Endothelial cell of umbilical vein (primary cell): ENCODE data around the gene DUS2. TPM values are rescaled to one million over a fixed set of nuclear protein-coding genes. Genes with fewer than 3 reads are reported as not detected.
"Not testable (repeated sequence)": the region's sequence is repeated elsewhere in the genome, so short reads cannot be mapped to it uniquely, and the experiment has no call there.

Experiments
- BruUV-seq: library from RNA; stranded (reverse); fragments of 400-500 nt; replicated peaks from 2 replicates; lab custom pipeline; 2021; lab: Mats Ljungman, UMichigan
- CTCF ChIA-PET: fragments of 300-600, 350-600 bp; sonication (Branson Sonifier 250); formaldehyde crosslinking; loops from one replicate; lab custom pipeline; 2021; ENCODE audit warnings: antibody characterized with exemption, inconsistent platforms; lab: Charles Lee
- POLR2A ChIA-PET: fragments of 300-600, 350-600 bp; sonication (Branson Sonifier 250); formaldehyde crosslinking; loops from one replicate; lab custom pipeline; 2021; ENCODE audit warnings: antibody characterized with exemption, inconsistent platforms; lab: Charles Lee
- DNase-seq: peaks from one replicate; pipeline ENCODE4 v3.0.0-alpha.2; 2011; ENCODE audit warnings: low read depth, low spot score
- FAIRE-seq: peaks from 2 replicates; lab custom pipeline; 2011; peaks lifted over from hg19 to GRCh38; lab: Jason Lieb, UNC
- H2AFZ ChIP-seq: 2 replicates; pipeline ENCODE4 v1.6.0; 2012; ENCODE audit warnings: low read depth, low read length, control low read depth, inconsistent platforms
- H3K27ac ChIP-seq: 2 replicates; pipeline ENCODE4 v1.5.1; 2011; ENCODE audit warnings: low read depth, mild to moderate bottlenecking, control low read depth, low read length, moderate library complexity; ENCODE audit not compliant: insufficient read depth
- H3K27me3 ChIP-seq, 2 experiments: 2 replicates each; pipeline versions ENCODE4 v1.6.0 to v1.6.1; 2011; ENCODE audit warnings: low read length in 2 of 2, mixed read lengths in 1 of 2; ENCODE audit not compliant: control insufficient read depth in 2 of 2, insufficient read depth in 2 of 2
- H3K36me3 ChIP-seq, 2 experiments: 2 replicates in 1 of 2; 3 replicates in 1 of 2; pipeline ENCODE4 v1.5.1; 2011; ENCODE audit warnings: low read length in 2 of 2, mild to moderate bottlenecking in 1 of 2, moderate library complexity in 1 of 2; ENCODE audit not compliant: control insufficient read depth in 2 of 2, insufficient read depth in 2 of 2; ENCODE audit errors: extremely low read depth in 1 of 2
- H3K4me1 ChIP-seq: 3 replicates; pipeline ENCODE4 v1.5.1; 2011; ENCODE audit warnings: mild to moderate bottlenecking, low read length; ENCODE audit not compliant: control insufficient read depth, insufficient read depth; ENCODE audit errors: extremely low read depth
- H3K4me2 ChIP-seq: 2 replicates; pipeline ENCODE4 v1.6.1; 2011; ENCODE audit warnings: low read length, control low read depth, mixed read lengths; ENCODE audit not compliant: insufficient read depth
- H3K4me3 ChIP-seq, 3 experiments: fragments of 200-600 bp in 1 of 3; sonication (generic), shearing (Covaris generic) in 1 of 3; replicated peaks in 1 of 3; 2 replicates each; pipeline ENCODE4 v1.5.1; 2011 to 2016; ENCODE audit warnings: control low read depth in 3 of 3, low read length in 3 of 3, mild to moderate bottlenecking in 2 of 3, inconsistent platforms in 1 of 3, low read depth in 1 of 3, moderate library complexity in 1 of 3; ENCODE audit not compliant: insufficient read depth in 1 of 3
- H3K79me2 ChIP-seq: 2 replicates; pipeline ENCODE4 v1.6.0; 2012; ENCODE audit warnings: low read length, inconsistent platforms; ENCODE audit not compliant: control insufficient read depth, insufficient read depth
- H3K9ac ChIP-seq: replicated peaks from 2 replicates; pipeline ENCODE3; 2011; ENCODE audit warnings: low read length, control low read depth; ENCODE audit not compliant: insufficient read depth; ENCODE audit errors: extremely low read depth
- H3K9me1 ChIP-seq: replicated peaks from 3 replicates; pipeline ENCODE4 v1.6.0; 2011; ENCODE audit warnings: mild to moderate bottlenecking, low read length; ENCODE audit not compliant: control insufficient read depth, insufficient read depth; ENCODE audit errors: extremely low read depth
- H3K9me3 ChIP-seq: replicated peaks from 2 replicates; pipeline ENCODE4 v1.5.1; 2012; ENCODE audit warnings: low read length, inconsistent platforms; ENCODE audit not compliant: control insufficient read depth, insufficient read depth
- H4K20me1 ChIP-seq: replicated peaks from 2 replicates; pipeline ENCODE3; 2011; ENCODE audit warnings: mild to moderate bottlenecking, low read length; ENCODE audit not compliant: control insufficient read depth, insufficient read depth; ENCODE audit errors: extremely low read depth
- CTCF ChIP-seq, 2 donors: IDR thresholded peaks; 1 replicate in 1 of 2; 2 replicates in 1 of 2; pipeline ENCODE4 v1.5.1; 2011; ENCODE audit warnings: low read length in 2 of 2, mild to moderate bottlenecking in 2 of 2, moderate library complexity in 2 of 2, control low read depth in 1 of 2, inconsistent platforms in 1 of 2, low read depth in 1 of 2; ENCODE audit not compliant: insufficient read depth in 1 of 2; ENCODE audit errors: extremely low read depth in 1 of 2
- EZH2 ChIP-seq: IDR thresholded peaks from 2 replicates; pipeline ENCODE4 v1.6.1; 2012; ENCODE audit warnings: borderline replicate concordance, low read depth, mild to moderate bottlenecking, moderate library complexity, low read length, inconsistent platforms; ENCODE audit not compliant: severe bottlenecking
- FOS ChIP-seq: IDR thresholded peaks from 2 replicates; pipeline ENCODE4 v1.6.1; 2011; ENCODE audit warnings: mild to moderate bottlenecking, low read length, moderate library complexity, borderline replicate concordance; ENCODE audit not compliant: insufficient read depth
- GATA2 ChIP-seq: IDR thresholded peaks from 2 replicates; pipeline ENCODE4 v1.7.0; 2011; ENCODE audit warnings: low read depth, mild to moderate bottlenecking, moderate library complexity, mixed read lengths, low read length; ENCODE audit not compliant: insufficient read length, insufficient read depth
- JUN ChIP-seq: IDR thresholded peaks from 2 replicates; pipeline ENCODE4 v1.6.1; 2011; ENCODE audit warnings: borderline replicate concordance, low read depth; ENCODE audit not compliant: insufficient read length, insufficient read depth
- MYC ChIP-seq: IDR thresholded peaks from one replicate; pipeline ENCODE4 v1.6.1; 2011; ENCODE audit warnings: mild to moderate bottlenecking, low read depth, low read length
- POLR2AphosphoS5 ChIP-seq: IDR thresholded peaks from 2 replicates; pipeline ENCODE4 v1.6.1; 2012; ENCODE audit warnings: low read depth, mild to moderate bottlenecking, control low read depth, low read length, moderate library complexity; ENCODE audit not compliant: insufficient read depth
- dilution Hi-C: fragments of 300-500 bp; cut with MboI; formaldehyde crosslinking; loops from one replicate; pipeline ENCODE4 v1.15.0; 2019; ENCODE audit warnings: low sequenced_read_pairs; ENCODE audit not compliant: extremely low pct_ligation_motif_present
- intact Hi-C: fragments of 100-400 bp; cut with micrococcal nuclease; formaldehyde crosslinking; loops from one replicate; pipeline ENCODE4 v1.10.0; 2022
- polyA plus RNA-seq, 4 experiments: library from polyadenylated mRNA; depleted of rRNA in 3 of 4; stranded (reverse) in 3 of 4; unstranded in 1 of 4; fragments of >200 nt; gene quantifications; 2 replicates each; pipeline versions ENCODE4 v1.2.1 to v1.2.3, GENCODE V29; 2011 to 2012; ENCODE audit warnings: missing spikeins in 1 of 4
- total RNA-seq: library from RNA; stranded (reverse); gene quantifications from 2 replicates; pipeline ENCODE4 v1.2.3, GENCODE V29; 2021

DUS2 gene
- total and polyA plus RNA-seq, 2 donors (not counting 3 experiments of a cell fraction or from before 2014, with no cell fraction given), result 16.4 to 21.7 TPM

GRCh38 chr16:67993207-67994039 lies 29.7 kb upstream of the DUS2 start:
- no peaks in the 10 kb centered on the region for H3K9me3 ChIP-seq
- H3K36me3 ChIP-seq, result no peaks in the 10 kb centered on the region
- CTCF ChIA-PET, result interaction anchor here (0.6 to 4.6 kb wide), 13 partner anchors 9 to 237 kb away, joined by 3 to 47 read pairs (median 4); no protein-coding TSS in a partner anchor
- H3K4me3 ChIP-seq, result no peak overlapping the region
- DNase-seq (peak; percentile 71), FAIRE-seq (peak; percentile 67)
- peak overlapping the region; percentile 22 for H3K9ac ChIP-seq
- H4K20me1 ChIP-seq, result no peaks in the 10 kb centered on the region
- no TSS peak for BruUV-seq
- H3K9me1 ChIP-seq, result no peaks in the 10 kb centered on the region
- peak overlapping the region; percentile 27 for H3K4me2 ChIP-seq
- dilution Hi-C loops (no loop called here), intact Hi-C loops (loop anchor here (1.0 kb wide), 4 partner anchors 30 to 236 kb away; partner anchors contain the start of genes DDX28 and DUS2)
- peak overlapping the region; percentile 96 for H2AFZ ChIP-seq
- H3K27ac ChIP-seq, result peak overlapping the region; percentile 9
- POLR2A ChIA-PET, result no interaction called here
- H3K4me1 ChIP-seq, result peaks cover 4% of the 10 kb centered on the region
- no peaks in the 10 kb centered on the region for H3K79me2 ChIP-seq
- TF ChIP-seq GATA2 (no peak), MYC (no peak), FOS (no peak), JUN (no peak), POLR2AphosphoS5 (peak; percentile 25), EZH2 (no peak), CTCF (IDR thresholded peaks at IDR 0.05; ENCODE audit: extremely low read depth in 1 of 2, insufficient read depth in 1 of 2, low read depth in 1 of 2, low read length in 2 of 2) (peak; percentile 99)
- H3K27me3 ChIP-seq, result no peaks in the 10 kb centered on the region

- H3K79me2 ChIP-seq, H3K4me2 ChIP-seq, FAIRE-seq, H3K27me3 ChIP-seq, H3K9ac ChIP-seq, H3K4me3 ChIP-seq, H3K9me1 ChIP-seq, H3K4me1 ChIP-seq, POLR2A ChIA-PET, H3K36me3 ChIP-seq, H4K20me1 ChIP-seq, BruUV-seq, DNase-seq, H3K9me3 ChIP-seq, H3K27ac ChIP-seq, dilution Hi-C loops, intact Hi-C loops: not testable (repeated sequence)
- peak overlapping the region; percentile 96 for H2AFZ ChIP-seq
- CTCF ChIA-PET, result interaction anchor here (0.6 to 4.6 kb wide), 13 partner anchors 10 to 236 kb away, joined by 3 to 47 read pairs (median 4); no protein-coding TSS in a partner anchor
Measured at GRCh38 chr16:67994040-67994408, 29.1 kb upstream of the DUS2 start.
